Activated naive CD4-positive, alpha-beta T cell treated with anti-CD3 and anti-CD28 coated beads, Interleukin-2, amount 50 U/mL, for 24 hours (primary cell): ENCODE measurements around the gene TRUB1.
"Not testable (repeated sequence)": the region's sequence is repeated elsewhere in the genome, so short reads cannot be mapped to it uniquely, and the experiment has no call there.

Experiments used
- H3K27ac Mint-ChIP-seq: one replicate; pipeline ENCODE4 v1.8.0; 2021; ENCODE audit warnings: mild to moderate bottlenecking, mixed read lengths
- H3K27me3 Mint-ChIP-seq: one replicate; pipeline ENCODE4 v1.8.0; 2021; ENCODE audit warnings: mixed read lengths
- H3K36me3 Mint-ChIP-seq: one replicate; pipeline ENCODE4 v1.8.0; 2021; ENCODE audit warnings: mixed read lengths
- H3K4me1 Mint-ChIP-seq: one replicate; pipeline ENCODE4 v1.8.0; 2021; ENCODE audit warnings: mixed read lengths
- H3K4me3 Mint-ChIP-seq: one replicate; pipeline ENCODE4 v1.8.0; 2021; ENCODE audit warnings: mild to moderate bottlenecking, mixed read lengths
- H3K9me3 Mint-ChIP-seq: one replicate; pipeline ENCODE4 v1.8.0; 2021; ENCODE audit warnings: mixed read lengths

TRUB1 gene

DNA sequence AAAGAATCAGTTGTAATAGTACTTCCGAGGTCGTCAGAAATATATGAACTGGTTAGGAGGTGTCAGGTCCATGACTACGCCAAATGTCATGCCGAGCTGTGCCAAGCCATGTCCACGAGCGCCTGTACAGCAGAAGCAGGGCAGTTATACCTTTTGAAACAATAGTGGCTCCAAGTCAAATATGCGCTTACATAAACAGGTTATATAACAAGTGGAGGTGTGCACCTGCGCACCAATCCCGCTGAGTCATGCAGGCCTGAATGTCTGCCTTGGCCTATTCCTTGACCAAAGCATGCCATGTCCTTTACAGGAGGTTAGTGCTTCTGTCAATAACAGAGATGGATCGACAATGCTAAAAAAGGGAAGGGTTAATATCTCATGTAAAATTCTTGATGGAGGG, 21.3 kb upstream of the TRUB1 start:
- no peak overlapping the region for H3K27ac Mint-ChIP-seq
- no peaks in the 10 kb centered on the region for H3K4me1 Mint-ChIP-seq
- H3K4me3 Mint-ChIP-seq = no peak overlapping the region
- H3K36me3 Mint-ChIP-seq = no peaks in the 10 kb centered on the region
- H3K9me3 Mint-ChIP-seq = no peaks in the 10 kb centered on the region
- H3K27me3 Mint-ChIP-seq = peaks cover 9% of the 10 kb centered on the region

DNA sequence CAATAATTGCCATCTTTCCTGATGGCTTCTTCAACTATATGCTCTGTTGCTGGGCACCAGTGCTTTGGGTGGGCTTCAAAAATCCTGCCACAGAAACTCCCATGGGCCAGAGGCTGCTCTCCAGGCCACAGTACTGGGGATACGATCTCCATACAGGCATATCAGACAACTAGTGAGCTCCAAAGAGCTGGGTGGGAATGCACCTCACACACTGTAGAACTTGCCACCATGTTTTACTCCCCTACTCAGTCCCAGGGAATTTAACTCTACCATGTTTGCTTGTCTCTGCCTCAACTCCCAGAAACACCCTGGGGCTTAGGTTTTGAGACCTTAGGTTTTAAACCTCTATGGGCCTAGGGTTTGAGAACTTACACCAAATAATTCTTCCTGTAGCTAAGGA, 20.5 kb upstream of the TRUB1 start:
- peaks cover 10% of the 10 kb centered on the region for H3K27me3 Mint-ChIP-seq
- no peak overlapping the region for H3K27ac Mint-ChIP-seq
- H3K4me3 Mint-ChIP-seq = no peak overlapping the region
- no peaks in the 10 kb centered on the region for H3K36me3 Mint-ChIP-seq
- H3K4me1 Mint-ChIP-seq = no peaks in the 10 kb centered on the region
- H3K9me3 Mint-ChIP-seq = no peaks in the 10 kb centered on the region

DNA sequence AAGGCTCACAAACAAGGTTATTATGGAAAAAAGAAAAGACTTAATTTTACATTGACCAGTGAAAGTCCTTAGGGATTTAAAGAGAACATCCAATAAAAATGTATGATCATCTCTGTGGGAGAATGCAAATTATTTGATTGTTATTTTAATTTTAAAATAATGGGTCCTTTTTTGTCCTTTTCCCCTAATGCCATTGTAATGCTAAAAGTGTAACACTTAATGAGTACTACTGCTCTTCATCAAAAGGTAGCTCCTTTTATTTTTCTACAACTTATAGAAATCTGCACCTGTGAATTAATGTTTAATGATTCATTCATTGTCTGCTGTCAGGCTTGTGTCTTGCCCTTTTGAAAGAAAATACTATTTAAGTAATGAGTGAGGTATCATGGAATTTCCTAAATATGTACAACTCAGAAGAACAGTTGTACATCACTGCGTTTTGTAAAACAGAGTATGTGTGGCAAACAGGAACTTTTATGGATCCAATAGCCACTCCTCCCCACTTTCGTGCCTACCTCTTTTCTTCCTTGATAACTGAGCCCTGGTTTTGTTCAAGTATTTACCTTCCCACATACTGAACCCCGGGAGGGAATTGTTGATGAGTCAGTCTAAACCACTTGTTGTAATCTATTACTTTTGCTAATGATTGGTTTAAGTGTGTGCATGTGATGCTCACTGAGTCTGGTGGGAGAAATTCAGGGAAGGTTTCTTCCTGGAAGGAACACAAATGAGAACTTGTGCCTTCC, 19.9 kb upstream of the TRUB1 start:
- H3K27me3 Mint-ChIP-seq = peaks cover 10% of the 10 kb centered on the region
- H3K4me3 Mint-ChIP-seq = no peak overlapping the region
- H3K9me3 Mint-ChIP-seq = no peaks in the 10 kb centered on the region
- H3K27ac Mint-ChIP-seq = no peak overlapping the region
- H3K4me1 Mint-ChIP-seq = no peaks in the 10 kb centered on the region
- no peaks in the 10 kb centered on the region for H3K36me3 Mint-ChIP-seq

DNA sequence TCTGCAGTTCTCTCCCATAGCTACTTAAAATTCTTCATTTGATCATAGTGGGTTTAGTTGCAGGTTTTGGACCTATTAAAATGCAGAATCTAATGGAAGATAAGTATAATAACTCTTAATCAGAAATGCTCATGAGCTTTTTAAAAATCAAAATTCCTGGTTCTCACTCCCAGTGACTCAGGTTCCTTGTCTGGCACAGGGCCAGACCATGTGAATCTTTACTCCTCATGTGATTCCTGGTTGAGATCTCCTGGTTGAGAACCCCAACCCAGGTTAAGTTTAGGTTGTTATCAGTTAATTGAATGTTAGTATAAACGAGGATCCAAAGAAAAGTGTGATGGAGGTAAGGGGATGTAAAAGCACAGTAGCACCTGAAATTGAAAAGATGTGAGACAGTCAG, 17.5 kb upstream of the TRUB1 start:
- Mint-ChIP-seq H3K4me1 (no peaks in the 10 kb centered on the region), H3K36me3 (no peaks in the 10 kb centered on the region), H3K27me3 (peaks cover 10% of the 10 kb centered on the region), H3K27ac (no peak overlapping the region), H3K9me3 (no peaks in the 10 kb centered on the region), H3K4me3 (no peak overlapping the region)

GRCh38 chr10:114922003-114922402, 16.0 kb upstream of the TRUB1 start:
- Mint-ChIP-seq H3K27ac (no peak overlapping the region), H3K36me3 (no peaks in the 10 kb centered on the region), H3K4me3 (no peak overlapping the region), H3K4me1 (no peaks in the 10 kb centered on the region), H3K9me3 (no peaks in the 10 kb centered on the region), H3K27me3 (peaks cover 13% of the 10 kb centered on the region)

- Mint-ChIP-seq H3K27ac (no peak overlapping the region), H3K36me3 (no peaks in the 10 kb centered on the region), H3K4me1 (no peaks in the 10 kb centered on the region), H3K9me3 (no peaks in the 10 kb centered on the region), H3K4me3 (no peak overlapping the region), H3K27me3 (peaks cover 7% of the 10 kb centered on the region)
Observed at GRCh38 chr10:114923551-114923950, 14.4 kb upstream of the TRUB1 start.

DNA sequence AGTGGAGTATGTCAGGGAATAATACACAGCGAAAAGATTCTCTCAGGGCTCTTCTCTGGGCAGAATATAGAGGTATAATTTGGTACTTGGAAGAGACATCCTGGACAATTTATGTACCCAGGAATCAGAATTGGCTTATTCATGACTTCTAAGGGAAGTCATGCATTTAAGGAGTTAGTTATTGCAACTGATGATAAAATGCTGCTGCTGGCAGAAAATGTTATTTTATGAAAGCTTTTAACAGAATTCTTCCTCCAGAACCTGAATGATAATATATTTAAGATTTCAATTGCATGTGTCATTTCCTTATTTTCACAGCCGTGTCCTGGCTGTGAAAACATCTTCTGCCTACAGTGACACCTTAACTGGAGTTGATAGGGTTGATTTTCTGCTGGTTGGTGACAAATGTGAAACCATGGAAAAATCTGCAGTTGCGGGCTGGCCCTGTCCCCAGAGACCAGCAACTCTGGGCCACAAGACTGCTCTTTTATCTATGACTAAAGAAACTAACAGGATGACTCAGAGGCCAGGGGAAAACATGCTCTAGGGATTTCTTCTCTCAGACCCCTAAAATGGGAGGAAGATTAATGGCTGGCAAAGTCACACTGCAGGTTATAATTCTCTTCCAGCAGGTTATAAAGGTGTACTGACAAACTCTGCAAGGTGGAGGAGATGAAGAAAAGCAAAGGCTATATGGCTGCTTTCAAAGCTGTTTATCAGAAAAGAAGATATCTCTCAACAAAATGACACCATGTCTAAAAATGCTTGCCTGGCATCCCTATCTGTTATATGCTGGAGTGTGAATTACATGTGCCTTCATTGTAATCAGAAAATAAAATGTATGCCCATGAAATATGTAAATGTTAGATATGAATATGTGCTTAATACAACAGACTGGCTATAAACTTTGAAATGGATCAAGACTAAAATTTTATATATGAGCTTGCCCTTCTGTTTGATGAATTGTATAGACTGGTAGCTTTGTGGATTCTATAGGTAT, 12.1 kb upstream of the TRUB1 start:
- Mint-ChIP-seq H3K27ac (no peak overlapping the region), H3K36me3 (no peaks in the 10 kb centered on the region), H3K4me1 (no peaks in the 10 kb centered on the region)

GRCh38 chr10:114928818-114929217, 9.2 kb upstream of the TRUB1 start:
- Mint-ChIP-seq H3K27me3 (peaks cover 4% of the 10 kb centered on the region), H3K4me3 (no peak overlapping the region), H3K27ac (no peak overlapping the region), H3K36me3 (no peaks in the 10 kb centered on the region), H3K9me3 (no peaks in the 10 kb centered on the region), H3K4me1 (no peaks in the 10 kb centered on the region)

More for the DNA sequence above, 12.1 kb upstream of the TRUB1 start:
- no peaks in the 10 kb centered on the region for H3K9me3 Mint-ChIP-seq
- H3K27me3 Mint-ChIP-seq = peaks cover 6% of the 10 kb centered on the region
- no peak overlapping the region for H3K4me3 Mint-ChIP-seq

GRCh38 chr10:114930320-114930719, 7.7 kb upstream of the TRUB1 start:
- no peaks in the 10 kb centered on the region for H3K36me3 Mint-ChIP-seq
- peaks cover 4% of the 10 kb centered on the region for H3K27me3 Mint-ChIP-seq
- no peak overlapping the region for H3K27ac Mint-ChIP-seq
- H3K4me1 Mint-ChIP-seq = no peaks in the 10 kb centered on the region
- H3K4me3 Mint-ChIP-seq = no peak overlapping the region
- no peaks in the 10 kb centered on the region for H3K9me3 Mint-ChIP-seq

GRCh38 chr10:114931072-114931679, 6.8 kb upstream of the TRUB1 start:
- H3K4me1 Mint-ChIP-seq = no peaks in the 10 kb centered on the region
- no peak overlapping the region for H3K4me3 Mint-ChIP-seq
- H3K27ac Mint-ChIP-seq = no peak overlapping the region
- H3K27me3 Mint-ChIP-seq = peaks cover 1% of the 10 kb centered on the region
- H3K9me3 Mint-ChIP-seq = no peaks in the 10 kb centered on the region
- no peaks in the 10 kb centered on the region for H3K36me3 Mint-ChIP-seq

DNA sequence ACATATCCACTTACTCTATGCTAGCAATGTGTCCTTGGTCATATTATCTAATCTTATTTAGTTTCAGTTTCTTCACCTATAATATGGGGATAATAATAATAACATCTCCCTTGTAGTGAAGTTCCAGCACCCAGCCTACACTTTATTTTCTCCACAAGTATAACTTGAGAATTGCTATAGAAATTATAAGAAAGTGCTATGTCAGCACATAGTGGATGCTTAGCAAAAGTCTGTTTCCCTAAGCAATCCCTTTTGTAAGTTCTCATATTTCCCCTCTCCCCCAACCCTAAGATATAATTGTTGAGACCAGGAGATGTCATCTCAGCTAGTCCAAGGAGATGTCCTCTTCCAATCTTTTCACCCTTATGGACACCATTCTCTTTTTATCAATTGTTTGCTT, 5.8 kb upstream of the TRUB1 start:
- H3K4me3 Mint-ChIP-seq = no peak overlapping the region
- H3K4me1 Mint-ChIP-seq = peaks cover under 1% of the 10 kb centered on the region
- H3K9me3 Mint-ChIP-seq = no peaks in the 10 kb centered on the region
- no peak overlapping the region for H3K27ac Mint-ChIP-seq
- H3K36me3 Mint-ChIP-seq = no peaks in the 10 kb centered on the region
- peaks cover 1% of the 10 kb centered on the region for H3K27me3 Mint-ChIP-seq

GRCh38 chr10:114932945-114933344, 5.0 kb upstream of the TRUB1 start:
- Mint-ChIP-seq H3K4me3 (no peak overlapping the region), H3K4me1 (peaks cover 4% of the 10 kb centered on the region), H3K27ac (no peak overlapping the region), H3K36me3 (no peaks in the 10 kb centered on the region), H3K9me3 (no peaks in the 10 kb centered on the region), H3K27me3 (peaks cover 1% of the 10 kb centered on the region)

- H3K4me1 Mint-ChIP-seq = peaks cover 4% of the 10 kb centered on the region
- peaks cover 1% of the 10 kb centered on the region for H3K27me3 Mint-ChIP-seq
- no peaks in the 10 kb centered on the region for H3K36me3 Mint-ChIP-seq
- H3K27ac Mint-ChIP-seq = no peak overlapping the region
- no peaks in the 10 kb centered on the region for H3K9me3 Mint-ChIP-seq
- no peak overlapping the region for H3K4me3 Mint-ChIP-seq
Observed at GRCh38 chr10:114933588-114933987, 4.4 kb upstream of the TRUB1 start.

DNA sequence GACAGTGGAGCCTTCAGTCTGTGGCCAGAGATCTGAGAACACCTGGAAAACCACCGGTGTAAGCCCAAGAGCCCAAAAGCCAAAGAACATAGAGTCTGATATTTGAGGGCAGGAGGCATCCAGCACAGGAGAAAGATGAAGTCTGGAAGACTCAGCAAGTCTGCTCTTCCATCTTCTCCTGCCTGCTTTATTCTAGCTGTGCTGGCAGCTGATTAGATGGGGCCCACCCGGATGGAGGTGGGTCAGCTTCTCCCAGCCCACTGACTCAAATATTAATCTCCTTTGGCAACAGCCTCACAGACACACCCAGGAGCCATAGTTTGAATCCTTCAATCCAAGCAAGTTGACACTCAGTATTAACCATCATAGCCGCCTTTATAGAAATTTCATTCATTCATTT, 4.0 kb upstream of the TRUB1 start:
- not testable (repeated sequence) for H3K4me3 Mint-ChIP-seq, H3K9me3 Mint-ChIP-seq, H3K4me1 Mint-ChIP-seq, H3K27ac Mint-ChIP-seq, H3K36me3 Mint-ChIP-seq, H3K27me3 Mint-ChIP-seq

GRCh38 chr10:114938856-114939193, 830 bp downstream of the TRUB1 start:
- peaks cover 8% of the 10 kb centered on the region for H3K36me3 Mint-ChIP-seq
- H3K27me3 Mint-ChIP-seq = no peaks in the 10 kb centered on the region
- peak overlapping the region; percentile 96 for H3K4me3 Mint-ChIP-seq
- no peaks in the 10 kb centered on the region for H3K9me3 Mint-ChIP-seq
- peak overlapping the region; percentile 94 for H3K27ac Mint-ChIP-seq
- peaks cover 31% of the 10 kb centered on the region for H3K4me1 Mint-ChIP-seq

- Mint-ChIP-seq H3K4me1 (peaks cover 39% of the 10 kb centered on the region), H3K36me3 (peaks cover 10% of the 10 kb centered on the region), H3K9me3 (no peaks in the 10 kb centered on the region), H3K27me3 (no peaks in the 10 kb centered on the region), H3K4me3 (peak overlapping the region; percentile 1), H3K27ac (no peak overlapping the region)
Observed at GRCh38 chr10:114940735-114941134, 2.7 kb downstream of the TRUB1 start.
